NK-92 (cell line): Measurements from ENCODE around the gene TOB1.
"Not testable (repeated sequence)": the region's sequence is repeated elsewhere in the genome, so short reads cannot be mapped to it uniquely, and the experiment has no call there.

Source experiments
- DNase-seq: peaks from one replicate; lab custom pipeline; 2025; ENCODE audit not compliant: unreplicated experiment; lab: John Stamatoyannopoulos, UW

The TOB1 gene

DNA sequence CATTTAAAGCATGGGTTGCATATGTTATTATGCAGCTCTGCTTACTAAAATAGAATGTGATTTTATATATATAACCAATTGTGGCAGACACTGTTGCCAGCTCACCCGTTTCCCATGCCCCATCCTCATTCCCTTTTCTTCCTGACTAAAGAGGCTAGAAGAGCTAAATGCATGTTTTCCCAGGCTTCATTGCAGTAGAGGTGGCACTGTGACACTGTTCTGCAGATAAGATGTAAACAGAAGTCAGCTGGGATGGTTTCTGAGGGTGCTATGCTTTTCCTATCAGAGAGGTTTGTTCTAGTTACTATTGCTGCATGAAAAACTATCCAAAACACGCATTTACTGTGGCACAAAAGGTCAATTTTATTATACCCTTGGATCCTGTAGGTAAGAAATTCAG, 5.7 kb upstream of the TOB1 start:
- DNase-seq: no peak

DNA sequence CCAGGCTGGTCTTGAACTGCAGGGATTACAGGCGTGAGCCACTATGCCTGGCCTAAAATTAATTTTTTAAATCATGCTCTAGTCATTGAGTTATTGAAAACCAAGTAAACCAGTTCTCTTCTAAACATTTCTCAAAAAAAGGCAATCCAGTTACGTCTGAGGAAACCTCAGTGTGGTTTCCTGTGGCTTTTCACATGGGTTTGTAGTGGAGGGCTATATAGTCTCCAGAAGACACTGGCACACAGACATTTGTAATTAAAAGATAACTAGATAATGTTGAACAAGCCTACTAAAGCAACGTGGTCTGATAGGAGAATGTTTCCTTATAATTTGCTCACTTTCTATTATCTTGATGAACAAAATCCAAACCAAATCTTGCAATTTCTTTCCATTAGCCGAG, 5.2 kb upstream of the TOB1 start:
- peak; percentile 22 for DNase-seq

DNA sequence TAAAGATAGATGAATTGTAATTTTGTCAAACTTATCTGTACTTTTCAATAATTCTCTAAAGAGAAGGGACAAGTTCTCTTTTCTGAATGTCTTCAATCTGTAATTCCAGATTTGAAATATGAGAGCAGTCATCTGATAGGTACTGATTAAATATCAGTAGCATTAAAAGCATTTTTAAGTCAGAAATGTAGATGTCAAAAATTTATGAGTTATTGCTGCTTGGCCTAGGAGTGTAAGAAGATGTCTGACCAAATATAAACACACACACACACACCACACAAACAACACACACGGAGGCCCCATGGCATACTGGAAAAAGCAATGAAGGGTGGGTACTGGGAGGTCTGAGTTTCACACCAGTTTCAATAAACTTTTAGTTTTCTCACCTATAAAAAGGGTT, 2.4 kb upstream of the TOB1 start:
- DNase-seq: no peak

DNA sequence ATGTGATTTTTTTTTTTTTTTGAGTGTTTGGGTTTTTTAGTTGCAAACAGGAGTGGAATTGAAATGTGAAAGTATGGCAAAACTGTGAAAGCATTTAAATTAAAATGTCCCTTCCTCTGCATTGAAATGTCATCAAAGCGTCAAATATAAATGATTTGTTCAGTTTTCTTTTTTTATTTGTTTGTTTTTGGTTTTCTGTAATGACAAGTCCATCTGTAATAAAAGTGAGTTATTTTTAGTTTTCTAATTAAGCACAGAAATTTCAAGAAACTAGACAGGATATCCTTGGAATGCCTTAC, 1.9 kb upstream of the TOB1 start:
- no peak for DNase-seq

DNA sequence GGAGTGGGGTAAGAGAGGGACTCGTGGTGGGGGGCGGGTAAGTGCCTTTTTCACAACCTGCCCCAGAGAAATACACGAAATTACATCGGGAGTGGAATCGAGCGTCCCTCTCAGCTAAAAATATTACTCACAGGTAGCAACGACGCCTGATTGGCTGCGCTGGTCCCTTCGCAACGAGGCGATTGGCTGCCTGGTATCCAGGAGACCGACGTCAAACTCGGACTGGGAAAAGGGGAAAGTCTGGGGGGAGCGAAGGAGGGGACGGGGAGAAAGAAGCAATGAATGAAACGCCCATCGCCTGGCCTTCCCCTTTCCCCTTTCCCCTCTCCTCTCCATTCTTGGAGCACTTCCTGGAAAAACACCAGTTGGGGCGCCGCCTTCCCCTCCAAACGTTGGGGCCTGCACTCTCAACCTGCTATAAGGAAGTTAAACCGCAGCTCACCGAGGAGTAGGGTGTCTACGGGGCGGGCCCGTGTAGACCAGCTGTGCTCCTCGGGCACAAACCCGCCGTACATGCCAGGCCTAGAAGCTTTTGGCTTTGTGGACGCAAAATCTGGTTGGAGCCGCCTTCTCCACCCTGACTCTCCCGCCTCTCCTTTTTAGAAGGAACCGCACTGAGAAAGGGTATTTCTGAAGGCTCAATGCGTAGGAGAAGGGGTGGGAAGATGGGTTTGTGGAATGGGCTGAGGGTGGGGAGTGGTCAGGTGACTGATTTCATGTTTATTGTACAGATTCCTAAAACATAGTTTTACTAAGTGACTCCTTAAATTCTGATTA, 1.4 kb upstream of the TOB1 start:
- peak; percentile 36 for DNase-seq

DNA sequence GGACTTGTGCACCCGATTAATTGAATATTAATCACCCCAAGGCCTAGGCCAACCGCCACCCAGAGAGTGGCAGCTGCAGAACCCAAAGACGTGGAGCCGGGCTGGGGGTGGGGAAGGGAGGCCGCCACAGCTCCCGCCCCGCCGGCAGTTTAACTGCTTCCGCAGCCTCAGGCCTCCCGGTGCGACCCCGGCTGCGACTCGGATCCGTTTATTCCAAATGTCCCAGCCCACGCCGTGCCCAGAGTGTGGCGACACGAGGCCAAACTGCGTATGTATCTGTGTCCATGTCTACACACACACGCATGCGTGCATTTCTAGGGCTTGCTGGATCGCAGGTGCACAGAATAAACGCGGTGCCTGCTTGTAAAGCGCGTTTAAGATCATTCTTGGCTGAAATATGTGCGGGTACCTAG, 802 bp upstream of the TOB1 start:
- DNase-seq: no peak

DNA sequence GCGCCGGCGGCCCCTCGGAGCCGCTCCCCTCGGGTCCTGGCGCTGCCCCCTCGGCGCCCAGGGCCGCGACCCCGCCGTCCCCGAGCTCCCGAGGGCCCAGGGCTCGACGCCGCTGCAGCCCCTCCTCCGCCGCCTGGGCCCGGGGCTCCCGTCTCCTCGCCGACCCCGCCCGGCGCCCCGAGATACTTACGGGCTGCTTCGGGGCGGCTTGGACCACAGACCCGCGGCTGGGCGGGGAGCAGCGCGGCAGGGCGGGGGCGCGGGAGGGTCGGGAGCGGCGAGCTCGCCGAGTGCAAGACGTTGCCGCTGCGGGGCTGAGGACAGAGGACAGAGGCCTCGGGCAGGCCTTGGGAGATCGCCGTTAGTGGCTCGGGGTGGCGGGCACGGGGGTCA, 290 bp downstream of the TOB1 start:
- no peak for DNase-seq

DNA sequence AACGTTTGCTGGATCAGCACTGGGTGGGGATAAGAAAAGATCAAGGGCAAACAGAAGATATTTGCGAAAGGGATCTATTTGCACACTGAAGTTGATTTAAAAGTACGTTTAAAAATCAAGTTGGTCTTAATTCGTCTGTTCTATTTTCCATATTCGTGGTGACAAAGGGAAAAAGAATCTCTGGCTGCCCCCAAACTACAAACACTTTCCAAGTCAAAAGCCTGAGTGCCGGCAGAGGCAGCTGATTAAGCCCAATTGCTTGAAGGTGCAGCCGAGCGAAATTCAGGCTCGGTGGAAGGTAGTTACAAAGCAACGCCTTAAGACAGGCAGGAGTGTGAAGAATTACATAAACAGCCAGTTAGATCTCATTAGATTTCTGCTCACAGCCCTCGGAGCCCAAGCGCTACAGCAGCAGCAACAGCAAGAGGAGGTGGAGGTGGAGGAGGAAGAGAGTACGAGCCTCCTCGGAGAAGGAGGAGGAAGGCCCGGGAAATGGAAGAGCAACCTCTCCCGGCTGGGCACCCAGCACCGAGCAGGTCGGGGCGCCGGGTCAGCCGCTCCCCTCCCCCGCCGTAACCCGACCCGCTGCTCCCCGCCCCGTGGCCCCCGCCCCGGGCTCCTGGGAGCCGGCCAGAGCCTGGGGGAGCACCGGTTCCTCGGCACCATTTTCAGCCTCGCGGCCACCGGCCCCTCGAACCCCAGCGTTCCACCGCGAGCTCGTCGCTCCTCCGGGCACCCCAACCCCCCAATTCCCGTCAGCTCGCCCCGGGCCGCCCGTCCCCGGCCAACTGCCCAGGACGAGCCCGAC, 890 bp downstream of the TOB1 start:
- DNase-seq: no peak

DNA sequence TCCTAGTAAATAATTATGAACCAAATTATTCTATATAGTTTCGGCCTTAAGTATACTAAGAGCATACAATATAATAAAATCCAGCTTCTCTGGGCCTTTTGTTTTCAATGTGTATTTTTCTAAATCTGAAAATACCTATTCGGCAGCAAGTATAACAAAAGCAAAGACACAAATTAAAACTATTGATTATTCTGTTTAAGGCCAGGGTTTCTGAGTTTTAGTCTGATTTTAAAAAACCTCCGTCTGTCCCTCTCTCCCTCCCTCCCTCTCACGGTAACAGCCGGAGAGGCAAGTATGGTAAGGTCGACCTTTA, 1.5 kb downstream of the TOB1 start:
- no peak for DNase-seq

DNA sequence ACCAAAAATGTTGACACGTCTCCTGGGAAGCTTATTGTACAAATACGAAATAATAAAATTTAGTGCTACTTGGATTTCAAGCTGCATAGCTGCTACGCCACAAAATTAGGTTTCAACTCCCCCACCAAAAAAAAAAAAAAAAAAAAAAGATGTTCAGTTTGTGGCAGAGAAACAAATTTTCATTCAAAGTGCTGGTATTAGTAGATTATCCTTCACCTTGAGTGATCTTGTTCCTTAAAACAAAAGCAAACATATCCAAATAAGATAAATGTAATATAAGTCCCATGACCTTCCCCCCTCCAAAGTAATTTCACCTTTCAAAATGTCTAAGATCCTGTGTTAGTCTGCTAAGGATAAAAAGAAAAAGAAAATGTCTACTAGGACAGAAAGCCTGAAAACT, 2.2 kb downstream of the TOB1 start:
- no peak for DNase-seq

DNA sequence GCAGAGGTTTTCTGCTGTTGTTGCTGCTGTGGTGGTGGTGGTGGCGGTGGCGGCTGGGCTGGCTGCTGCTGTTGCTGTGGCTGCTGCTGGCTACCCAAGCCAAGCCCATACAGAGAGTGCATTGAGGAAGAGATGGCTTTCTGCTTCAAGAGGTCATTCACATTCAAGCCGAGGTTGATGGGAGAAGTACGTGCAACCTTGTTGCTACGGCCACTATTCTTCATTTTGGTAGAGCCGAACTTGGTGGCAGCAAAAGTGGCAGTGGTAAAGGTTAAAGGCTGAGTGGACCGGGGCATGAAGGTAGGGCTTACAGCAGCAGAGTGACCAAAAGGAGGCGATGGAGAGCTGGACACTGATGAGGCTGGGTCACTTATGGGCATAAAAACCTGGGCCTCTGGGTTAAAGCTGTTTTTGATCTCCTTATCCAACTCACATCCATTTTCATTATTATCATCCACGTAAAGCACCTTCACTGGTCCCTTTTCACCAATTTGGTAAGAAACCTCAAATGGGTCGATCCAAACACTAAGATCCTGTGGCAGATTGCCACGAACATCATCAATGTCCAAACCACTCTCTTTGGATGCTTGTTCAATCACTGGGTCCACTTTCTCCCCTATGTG, 2.8 kb downstream of the TOB1 start:
- DNase-seq: no peak

DNA sequence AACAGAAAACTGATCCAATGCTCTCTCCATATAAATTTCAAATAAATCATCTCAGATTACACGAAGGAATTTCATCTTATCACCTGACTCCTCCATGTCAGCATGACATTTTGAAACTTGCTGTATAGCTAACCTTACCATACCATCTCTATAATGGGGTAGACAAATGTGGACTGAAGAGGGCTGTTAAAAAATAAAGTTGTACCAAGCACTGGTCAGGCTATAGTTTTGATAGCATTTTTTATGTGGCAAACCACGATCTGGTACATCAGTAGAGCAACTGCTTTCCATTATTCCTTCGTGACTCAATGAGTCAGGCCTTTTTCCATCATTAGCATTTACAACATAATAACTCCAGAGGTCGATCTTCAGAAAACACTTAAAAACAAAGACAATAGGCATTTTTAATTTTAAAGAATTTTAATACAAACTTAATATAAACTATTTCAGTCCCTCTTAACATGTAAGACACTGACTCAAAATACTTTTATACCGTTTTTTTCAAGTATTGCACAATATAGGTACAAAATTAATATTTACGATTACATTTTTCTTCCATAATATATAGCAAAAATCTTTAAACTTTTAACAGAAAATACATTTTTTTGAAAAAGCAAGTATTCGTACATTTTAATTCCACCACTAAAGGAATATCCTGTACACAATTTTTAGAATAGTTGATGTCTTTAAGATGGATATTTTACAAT, 4.2 kb downstream of the TOB1 start:
- no peak for DNase-seq

DNA sequence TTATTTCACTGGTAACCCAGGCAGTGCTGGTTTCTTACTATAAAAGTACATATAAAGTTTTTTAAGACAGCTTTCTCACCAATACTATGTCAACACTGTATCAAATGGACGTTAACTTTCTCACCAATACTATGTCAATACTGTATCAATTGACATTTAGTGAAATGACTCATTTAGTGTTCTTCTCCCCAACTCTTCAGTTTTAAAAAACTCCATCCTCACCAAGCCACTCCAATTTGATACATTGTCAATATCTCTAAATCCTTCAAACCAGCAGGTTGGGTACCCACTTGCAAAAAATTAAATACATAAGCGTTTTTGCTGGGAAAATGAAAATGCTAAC, 4.8 kb downstream of the TOB1 start:
- no peak for DNase-seq

DNA sequence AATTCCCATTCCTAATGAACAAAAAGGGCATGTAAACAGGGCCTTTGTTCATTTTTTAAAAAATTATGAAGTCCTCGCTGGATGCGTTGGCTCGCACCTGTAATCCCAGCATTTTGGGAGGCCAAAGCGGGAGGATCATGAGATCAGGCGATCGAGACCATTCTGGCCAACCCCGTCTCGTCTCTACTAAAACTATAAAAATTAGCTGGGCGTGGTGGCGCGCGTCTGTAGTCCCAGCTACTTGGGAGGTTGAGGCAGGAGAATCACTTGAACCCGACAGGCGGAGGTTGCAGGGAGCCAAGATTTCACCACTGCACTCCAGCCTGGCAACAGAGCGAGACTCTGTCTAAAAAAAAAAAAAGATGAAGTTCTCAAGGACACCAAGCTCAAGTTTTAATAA, 6.4 kb downstream of the TOB1 start:
- not testable (repeated sequence) for DNase-seq

DNA sequence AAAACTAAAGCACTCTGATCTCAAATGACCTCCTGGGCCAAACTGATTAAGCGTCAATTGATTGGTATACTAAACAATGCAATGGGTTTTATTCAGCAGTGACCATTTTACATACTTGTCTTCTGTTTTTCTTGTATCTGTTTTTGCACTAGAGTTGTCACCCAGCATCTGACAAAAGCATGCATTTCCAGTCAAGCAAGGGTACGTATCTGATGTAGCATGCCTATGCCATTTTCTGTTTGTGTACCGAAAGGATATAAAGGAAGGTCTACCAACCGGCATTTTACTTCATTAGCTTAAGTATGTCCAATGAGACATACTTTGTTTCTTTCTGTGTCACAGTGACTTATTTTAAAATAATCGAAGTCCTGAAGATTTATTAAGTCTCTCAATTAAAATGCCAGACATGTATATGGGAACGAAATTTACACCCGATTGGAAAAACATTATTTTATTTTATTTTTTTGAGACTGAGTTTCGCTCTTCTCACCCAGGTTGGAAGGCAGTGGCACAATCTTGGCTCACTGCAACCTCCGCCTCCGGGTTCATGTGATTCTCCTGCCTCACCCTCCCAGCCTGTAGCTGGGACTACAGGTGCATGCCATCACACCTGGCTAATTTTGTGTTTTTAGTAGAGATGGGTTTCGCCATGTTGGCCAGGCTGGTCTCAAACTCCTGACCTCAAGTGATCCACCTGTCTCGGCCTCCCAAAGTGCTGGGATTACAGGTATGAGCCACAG, 7.5 kb downstream of the TOB1 start:
- DNase-seq: no peak

DNA sequence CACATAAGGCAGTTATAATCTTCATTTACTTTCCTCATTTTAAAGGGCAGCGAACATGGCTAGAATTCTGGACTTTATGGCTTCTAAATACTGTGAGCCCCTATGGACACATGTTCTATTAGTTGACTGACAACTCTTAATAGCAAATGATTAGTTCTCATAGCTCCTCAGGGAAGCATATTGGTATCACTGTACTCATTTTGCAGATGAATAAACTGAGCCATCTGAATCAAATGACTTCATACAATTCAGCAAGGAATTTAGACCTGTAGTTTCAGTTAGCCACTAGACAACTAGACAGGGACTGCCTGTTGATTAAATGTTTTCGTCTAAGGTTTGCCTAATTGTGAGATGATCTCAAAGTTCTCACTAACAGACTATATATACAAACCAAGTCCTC, 9.7 kb downstream of the TOB1 start:
- DNase-seq: no peak

DNA sequence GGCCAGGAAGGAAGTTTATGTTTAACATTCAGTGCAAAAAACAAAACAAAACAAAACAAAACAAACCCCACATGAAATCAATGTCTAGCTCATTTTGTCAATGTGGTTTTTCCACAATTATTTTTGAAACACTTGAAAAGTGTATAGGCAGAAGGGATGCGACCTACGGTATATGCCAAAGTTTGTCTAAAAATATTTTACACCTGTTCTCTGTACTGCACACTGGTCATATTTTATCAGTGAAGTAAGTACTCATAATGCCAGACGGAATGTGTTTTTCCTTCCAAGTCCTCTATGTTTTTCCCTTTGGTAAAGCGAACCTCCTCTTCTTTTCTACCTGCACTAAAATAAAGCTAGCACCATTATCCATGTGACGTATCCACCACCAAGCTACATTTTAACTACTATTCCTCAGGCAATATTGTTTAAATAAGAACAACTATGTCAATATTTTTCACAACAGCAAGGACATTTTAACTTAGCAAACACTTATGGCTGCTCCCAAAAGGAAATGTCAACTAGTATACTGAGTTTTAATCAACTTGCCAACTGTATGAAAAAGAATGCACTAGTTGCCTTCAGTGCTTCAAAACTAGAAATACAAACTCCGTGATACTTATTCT, 10.3 kb downstream of the TOB1 start:
- DNase-seq: no peak

DNA sequence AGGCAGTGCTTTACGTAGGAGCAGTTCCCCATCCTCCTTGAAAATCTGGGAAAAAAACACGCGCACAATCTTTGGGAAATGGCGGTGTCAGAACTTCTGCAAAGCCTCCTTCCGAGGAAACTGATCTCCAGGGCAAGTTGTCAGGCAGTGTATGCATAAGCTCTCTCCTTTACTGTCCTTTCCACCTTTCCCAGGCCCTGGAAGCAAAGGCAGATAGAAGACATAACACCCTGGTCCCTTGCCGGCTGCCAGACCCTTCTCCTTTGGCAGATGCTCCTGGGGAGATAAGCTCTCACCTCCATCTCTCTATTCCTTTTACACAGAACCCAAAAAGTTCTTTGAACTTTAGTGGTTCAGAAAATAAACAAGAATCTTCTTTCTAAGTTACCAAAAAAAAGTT, 12.4 kb downstream of the TOB1 start:
- DNase-seq: no peak

DNA sequence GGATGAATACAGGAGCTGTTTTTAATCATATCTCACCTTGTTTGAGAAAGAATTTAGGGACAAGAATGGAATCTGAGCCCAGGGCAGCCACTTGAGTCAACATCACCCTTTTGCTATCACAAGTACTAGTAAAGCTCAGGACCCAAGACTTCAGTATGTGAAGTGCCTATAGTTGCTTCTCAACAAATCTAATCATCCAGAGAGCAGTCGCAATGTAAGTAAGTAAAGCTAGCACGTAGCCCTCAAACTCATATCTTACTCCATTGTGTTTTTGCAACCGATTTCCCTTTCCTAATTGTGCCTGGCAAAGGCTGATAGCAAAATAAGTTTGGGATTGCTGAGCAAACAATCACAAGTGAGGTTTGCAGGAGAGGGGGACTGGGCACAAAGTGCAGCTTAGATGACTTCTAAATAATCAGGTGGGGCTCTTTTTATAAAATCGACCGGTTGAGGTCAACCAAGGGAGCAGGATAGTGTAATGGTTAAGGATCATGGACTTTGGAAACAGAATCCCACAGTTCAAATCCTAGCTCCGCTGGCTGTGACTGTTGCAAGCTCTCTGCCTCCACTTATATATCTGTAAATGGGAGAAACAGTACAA, 13.0 kb downstream of the TOB1 start:
- no peak for DNase-seq

DNA sequence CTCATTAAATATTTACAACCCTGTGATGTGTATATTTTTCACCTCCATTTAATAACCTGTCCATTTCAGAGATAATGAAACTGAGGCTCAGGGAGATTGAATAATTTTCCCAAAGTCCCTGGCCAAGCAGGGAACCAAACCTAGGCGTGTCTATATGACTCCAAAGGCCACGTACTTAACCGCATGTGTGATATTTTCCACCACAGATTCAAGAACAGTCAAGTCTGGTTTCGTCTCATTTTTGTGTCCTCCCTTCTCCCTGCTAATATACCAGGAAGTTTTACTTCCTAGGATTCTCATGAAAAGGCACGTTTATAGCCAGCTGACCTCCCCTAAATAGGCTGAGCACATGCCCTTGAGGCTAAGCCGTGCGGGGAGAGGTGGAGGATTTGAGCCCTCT, 15.5 kb downstream of the TOB1 start:
- no peak for DNase-seq

DNA sequence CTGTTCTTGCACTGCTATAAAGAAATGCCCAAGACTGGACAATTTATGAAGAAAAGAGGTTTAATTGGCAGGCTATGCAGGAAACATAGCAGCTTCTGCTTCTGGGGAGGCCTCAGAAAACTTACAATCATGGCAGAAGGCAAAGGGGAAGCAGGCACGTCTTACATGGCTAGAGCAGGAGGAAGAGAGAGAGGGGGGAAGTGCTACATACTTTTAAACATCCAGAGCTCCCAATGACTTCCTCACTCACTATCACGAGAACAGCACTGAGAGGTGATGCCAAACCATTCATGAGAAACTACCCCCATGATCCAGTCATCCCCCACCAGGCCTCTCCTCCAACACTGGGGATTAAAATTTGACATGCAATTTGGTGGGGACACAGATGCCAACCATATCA, 17.4 kb downstream of the TOB1 start:
- no peak for DNase-seq
